Inflammatory macrophage treated with lipopolysaccharide for 4 hours (primary cell): ENCODE measurements around the gene DOCK8.
"Not testable (repeated sequence)": the region's sequence is repeated elsewhere in the genome, so short reads cannot be mapped to it uniquely, and the experiment has no call there.

Experiments used
- DNase-seq: peaks from one replicate; pipeline ENCODE4 v3.0.0-alpha.2; 2020

Gene DOCK8

DNA sequence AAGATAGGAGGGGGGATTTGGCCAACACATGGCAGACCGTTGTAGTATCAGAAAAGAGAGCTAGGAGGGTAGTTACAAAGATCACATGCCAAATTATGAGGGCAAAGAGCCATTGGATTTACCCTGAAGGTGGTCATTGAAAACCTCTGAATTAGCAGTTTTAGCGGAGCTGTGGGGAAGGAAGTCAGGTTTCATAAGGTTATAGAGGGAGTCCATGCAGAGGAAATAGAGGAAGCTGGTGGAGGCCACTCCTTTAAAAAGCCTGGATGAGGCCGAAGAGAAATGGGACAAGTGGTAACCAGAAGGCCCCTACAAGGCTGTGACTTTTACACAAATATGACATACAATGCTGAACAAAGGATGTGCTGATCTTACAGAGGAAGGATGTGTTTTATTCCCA is 13.2 kb downstream of the DOCK8 start:
- peak; percentile 71 for DNase-seq

DNA sequence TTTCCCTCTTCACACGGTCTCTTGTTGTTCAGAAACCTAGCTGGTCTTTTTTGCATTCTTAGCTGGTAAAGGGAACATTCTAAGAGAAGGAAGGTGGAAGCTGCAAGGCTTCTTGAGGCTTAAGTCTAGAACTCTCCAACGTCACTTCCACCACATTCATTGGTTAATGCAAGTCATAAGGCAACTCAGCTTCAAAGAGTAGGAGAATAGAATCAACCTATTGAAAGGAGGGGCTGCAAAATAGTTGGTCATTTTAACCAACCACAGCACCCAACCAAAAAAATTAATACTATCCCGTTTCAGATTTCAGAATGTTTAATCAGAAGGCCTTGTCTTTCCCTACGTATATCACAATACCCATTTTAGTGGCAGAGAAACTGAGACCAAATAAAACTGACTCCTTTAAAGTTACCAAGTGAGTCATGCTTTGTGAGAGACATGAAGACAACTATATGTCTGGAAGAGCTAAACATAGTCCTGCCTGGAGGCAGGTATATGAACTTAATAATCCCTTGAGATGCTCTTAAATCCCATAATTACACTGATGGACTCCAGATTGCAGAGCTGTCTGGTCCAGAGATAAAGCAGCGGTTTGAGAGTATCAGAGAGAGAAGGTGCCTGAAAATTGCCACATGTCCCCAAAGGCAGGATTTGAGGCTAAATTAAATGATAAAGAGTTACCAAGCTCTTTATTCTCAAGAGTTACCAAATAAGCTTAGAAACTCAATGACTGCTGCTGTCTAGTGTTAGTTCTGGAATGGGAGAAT is 14.4 kb downstream of the DOCK8 start:
- no peak for DNase-seq

DNA sequence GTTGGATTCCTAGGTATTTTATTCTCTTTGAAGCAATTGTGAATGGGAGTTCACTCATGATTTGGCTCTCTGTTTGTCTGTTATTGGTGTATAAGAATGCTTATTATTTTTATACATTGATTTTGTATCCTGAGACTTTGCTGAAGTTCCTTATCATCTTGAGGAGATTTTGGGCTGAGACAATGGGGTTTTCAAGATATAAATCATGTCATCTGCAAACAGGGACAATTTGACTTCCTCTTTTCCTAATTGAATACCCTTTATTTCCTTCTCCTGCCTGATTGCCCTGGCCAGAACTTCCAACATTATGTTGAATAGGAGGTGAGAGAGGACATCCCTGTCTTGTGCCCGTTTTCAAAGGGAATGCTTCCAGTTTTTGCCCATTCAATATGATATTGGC is 17.0 kb downstream of the DOCK8 start:
- not testable (repeated sequence) for DNase-seq

DNA sequence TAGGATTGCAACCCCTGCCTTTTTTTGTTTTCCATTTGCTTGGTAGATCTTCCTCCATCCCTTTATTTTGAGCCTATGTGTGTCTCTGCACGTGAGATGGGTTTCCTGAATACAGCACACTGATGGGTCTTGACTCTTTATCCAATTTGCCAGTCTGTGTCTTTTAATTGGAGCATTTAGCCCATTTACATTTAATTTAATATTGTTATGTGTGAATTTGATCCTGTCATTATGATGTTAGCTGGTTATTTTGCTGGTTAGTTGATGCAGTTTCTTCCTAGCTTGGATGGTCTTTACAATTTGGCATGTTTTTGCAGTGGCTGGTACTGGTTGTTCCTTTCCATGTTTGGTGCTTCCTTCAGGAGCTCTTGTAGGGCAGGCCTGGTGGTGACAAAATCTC is 19.0 kb downstream of the DOCK8 start:
- DNase-seq, result not testable (repeated sequence)

DNA sequence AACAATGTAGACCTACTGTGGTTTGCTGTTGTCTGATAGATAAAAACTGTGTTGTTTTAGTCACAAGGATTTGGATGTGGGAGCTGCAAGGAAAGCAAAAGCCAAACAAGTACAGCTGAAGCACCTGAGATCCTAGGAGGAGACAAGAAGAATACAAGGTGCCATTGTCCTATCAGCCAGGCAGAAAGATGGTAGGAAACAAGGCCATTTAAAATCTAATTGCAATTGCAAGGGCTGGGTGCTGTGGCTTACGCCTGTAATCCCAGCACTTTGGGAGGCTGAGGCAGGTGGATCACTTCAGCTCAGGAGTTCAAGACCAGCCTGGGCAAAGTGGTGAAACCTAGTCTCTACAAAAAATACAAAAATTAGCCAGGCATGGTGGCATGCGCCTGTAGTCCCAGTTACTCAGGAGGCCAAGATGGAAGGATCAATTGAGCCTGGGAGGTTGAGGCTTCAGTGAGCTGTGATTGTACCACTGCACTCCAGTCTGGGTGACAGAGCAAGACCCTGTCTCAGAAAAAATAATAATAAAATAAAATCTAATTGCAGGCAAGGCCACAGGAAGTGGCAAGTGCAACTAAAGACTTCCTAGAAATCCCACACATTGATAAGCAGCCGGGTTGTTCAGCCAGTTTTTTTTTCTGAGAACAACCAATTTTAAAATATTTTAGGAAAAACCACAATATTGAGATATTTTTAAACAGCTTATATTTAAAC is 22.6 kb downstream of the DOCK8 start:
- no peak for DNase-seq

DNA sequence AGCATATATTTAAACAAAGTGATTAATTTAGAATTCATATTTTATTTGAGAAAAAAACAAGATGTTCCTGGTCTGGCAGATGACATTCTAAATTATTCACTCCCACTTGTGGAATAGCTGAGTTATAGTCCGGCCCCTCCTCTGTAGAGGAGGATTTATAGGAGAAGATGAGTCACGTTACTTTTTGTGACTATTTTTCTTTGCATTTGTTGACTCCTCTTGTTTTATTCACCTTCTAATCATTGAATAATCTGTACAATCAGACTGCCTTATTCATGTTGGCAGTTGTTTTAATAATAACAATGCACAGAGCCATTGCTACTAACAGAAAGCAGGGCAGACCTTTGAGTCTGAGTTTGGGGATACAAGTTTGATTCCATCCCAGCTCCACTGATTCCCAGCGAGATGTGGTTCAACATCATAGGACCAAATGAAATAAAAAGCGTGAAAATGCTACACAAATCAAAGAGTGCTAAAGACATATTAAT is 23.2 kb downstream of the DOCK8 start:
- DNase-seq, result no peak

DNA sequence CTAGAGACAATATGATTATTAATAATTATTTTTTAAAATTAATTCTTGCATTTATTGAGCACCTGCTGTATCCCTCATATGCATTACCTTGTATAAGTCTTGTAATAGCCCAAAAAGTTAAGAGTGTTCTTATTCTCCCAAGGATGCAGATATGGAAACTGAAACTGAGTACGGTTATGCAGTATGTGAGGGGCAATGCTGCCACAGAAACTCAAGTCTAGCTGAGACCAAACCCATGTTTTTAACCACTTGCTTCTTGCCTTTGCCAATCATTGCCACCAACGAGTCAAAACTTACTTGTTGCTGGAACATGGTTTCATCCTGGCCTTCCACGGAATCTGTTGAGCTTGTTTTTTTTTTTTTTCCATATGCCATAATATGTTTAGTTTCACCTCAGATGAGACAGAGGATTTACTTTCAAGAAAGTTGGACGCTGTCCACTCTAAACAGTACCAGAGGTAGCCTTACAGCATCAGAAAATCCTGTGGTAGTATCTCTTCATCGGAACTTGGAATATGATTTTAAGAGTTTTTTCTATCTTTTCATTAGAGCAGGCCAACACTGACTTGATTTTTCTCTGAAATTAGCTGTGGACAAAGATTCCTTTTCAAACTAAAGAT is 27.9 kb downstream of the DOCK8 start:
- no peak for DNase-seq

DNA sequence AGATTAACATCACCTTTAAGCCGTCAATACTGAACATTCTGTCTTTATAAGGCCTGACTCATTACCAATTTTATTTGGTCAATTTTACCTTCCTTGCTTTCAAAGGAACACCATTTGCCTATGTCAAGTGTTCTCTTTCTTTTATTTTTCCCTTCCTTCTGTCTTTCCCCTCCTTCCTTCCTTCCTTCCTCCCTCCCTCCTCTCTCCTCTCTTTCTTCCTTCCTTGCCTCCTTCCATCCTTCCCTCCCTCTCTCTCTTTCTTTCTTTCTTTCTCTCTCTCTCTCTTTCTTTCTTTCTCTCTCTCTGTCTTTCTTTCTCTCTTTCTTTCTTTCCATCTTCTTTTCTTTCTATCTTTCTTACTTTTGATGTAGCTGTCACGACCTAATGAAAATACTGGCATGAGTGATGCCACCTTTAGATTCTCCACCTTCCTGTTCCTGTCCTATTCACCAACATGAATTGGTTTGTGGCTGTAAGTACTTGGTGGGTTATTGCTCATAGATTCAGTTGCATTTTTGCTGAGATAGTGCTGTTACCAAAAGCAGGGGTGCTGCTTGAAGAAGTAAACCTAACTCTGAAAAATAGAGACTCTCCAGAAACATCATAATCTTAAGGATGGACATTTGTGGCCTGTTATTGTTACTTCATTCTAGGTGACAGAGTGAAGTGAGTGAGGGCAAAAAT is 33.8 kb downstream of the DOCK8 start:
- no peak for DNase-seq

DNA sequence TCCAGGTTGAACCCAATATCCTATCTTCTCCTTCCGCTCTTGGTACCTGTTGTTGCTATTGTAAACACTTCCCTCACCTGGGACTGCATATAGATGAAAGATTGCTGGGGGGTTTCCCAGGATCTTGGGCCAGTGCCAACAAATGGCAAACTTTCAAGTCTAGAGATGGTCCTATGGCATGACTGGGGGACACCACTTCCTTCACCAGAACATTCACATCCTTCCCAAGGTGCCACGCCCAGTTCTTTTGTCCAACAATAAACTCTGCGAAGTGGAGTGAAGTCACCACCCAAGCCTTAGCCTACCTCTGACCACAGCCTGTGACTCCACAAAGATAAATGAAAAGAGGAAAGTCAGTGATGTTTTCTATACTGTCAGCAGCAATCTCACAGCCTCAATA is 34.4 kb downstream of the DOCK8 start:
- peak; percentile 57 for DNase-seq

DNA sequence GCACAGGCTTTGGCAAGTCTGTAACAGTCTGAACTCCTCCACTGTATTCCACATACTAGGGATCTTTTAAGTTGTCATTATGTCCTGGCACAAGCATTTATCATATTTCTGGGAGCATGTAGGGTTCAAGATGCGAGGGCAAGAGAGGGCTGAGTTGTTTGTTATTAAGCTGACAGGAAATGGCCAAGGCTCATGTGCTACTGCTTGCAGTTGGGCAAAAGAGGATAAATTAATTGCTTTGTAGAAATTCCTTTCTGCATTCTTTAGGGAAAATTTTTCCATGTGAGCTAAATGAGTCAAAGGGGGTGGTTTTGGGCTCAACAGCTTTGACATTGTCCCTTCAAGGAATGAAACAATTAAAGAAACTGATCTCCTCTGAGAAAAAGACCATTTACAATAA is 35.4 kb downstream of the DOCK8 start:
- DNase-seq, result no peak

DNA sequence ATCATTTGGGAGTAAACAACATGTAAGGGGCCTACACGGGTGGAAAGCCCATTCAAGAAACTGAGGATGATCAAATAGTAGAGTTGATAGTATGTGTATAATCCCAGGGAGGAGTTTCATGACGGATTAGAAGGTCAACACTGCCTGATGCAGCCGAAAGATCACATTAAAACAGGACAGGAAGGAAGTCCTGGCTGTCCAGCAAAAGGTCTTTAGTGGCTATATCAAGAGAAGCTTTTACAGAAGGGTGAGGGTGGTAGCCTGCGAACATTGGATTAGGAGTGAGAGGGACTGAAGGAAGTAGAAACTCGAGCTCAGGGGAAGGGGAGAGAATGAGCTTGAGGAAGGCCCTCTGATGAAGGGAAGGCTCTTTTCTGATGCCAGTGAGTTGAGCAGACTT is 36.0 kb downstream of the DOCK8 start:
- no peak for DNase-seq

DNA sequence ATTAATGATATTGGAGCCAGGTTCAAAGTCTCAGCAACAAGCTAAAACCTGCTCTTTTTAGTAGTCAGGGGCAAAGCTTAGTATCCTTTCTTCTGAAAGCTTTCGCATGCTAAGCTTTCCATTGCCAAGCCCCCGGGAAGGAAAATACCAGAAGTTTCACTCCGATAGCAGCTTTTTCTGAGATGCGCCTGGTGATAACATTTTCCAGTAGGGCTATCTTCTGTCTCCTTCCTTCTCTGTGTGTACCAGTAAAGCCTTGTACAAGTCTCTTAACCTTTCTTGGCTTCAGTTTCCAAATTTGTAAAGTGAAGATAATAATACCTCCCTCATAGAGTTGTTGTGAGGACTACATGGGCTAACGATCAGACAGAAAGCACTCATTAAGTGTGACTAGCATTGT is 36.7 kb downstream of the DOCK8 start:
- DNase-seq, result no peak

DNA sequence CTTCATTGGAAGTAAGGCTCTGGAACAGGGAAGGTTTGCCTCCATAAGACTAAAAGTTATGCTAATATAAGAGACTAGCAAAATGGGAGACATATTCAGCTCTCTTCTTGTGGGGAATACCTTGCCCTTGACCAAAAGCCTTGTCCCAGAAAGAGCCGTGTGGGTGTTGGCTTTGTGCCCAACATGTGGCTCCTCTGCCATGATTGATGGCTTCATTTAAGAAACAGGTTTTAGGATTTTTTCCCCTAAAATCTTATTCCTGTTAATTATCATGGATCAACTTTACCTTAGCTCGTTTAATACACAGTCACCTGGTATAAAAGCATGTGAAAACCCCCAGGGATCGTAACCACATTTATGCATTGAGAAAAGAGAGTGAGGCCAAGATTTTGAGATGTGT is 38.9 kb downstream of the DOCK8 start:
- no peak for DNase-seq

DNA sequence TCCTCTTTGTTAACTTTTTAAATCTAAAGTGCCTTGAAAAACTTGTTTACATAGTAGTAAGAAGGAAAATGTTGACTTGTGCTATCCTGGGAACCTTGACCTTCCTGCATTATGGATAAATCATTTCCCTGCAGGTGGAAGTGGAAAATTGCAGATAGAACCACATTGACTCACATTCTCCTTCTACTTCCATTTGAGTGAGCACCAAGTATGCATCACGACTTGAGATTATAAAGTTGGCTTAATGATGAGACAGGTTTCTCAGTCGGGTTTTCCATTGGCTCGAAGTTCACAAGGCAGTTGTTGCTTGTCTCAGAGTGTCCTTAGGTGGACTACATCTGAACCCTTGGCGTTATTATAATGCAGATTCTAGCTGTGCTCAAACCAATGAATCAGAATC is 39.9 kb downstream of the DOCK8 start:
- no peak for DNase-seq

DNA sequence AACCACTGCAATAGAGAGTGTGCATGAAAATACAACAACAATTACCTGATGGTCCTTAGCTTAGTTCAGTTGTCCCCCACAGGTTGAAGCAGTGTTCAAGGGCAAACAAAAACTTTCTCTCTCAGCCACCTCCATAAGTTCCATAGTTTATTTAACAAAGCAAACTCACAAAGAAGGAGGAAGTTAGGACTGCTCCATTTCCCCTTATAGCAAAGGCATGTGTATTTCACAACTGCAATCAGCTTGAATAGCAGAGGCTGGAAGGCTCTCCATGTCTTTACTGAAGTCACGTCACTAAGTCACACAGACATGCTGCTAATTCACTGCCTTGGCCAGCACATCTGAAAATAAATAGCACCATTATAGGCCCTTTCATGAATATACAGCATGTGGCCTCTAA is 43.3 kb downstream of the DOCK8 start:
- DNase-seq, result peak; percentile 89

DNA sequence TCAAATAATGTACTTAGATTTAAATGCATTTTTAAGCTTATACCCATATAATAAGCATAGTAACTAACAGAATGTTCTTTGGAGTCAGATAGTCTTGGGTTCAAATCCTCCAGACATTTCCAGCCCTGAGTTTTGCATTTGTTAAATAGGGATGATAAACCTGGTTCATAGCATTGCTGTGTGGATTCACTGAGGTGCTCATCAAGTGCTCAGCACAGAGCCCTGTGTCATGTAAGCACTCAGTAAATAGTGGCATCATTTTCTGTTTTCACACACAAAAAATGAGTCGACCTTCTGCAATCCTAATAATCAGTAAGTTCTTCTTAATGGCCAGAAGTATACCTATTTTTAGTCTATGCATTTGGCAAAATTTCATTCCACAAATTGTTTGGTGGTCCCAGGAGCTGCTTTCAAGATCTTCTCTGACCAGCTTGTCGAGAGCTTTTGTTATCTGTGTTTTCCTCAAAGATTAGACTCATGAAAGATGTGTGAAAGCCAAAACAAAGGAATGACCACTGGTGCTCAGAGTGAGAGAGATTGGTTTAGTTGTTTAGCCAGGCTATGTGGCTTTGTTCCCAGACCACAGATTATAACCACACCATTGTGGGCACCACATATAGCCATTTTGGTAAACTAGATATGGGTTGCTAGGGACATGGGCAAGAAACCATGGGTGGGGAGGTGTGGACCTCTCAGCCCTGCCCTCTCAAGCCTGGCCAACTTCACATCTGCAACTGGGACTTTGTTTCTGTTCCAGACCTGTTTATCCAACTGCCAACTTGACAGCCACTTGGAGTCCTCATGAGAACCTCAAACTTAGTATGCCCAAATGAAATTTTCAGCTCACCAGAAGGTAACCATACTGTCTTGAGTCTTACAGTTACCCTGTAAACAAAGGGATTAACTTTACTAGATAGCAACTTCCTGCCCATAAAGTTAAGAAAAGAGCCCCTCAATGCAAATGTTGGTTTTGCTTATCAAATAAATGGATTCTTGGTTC is 45.0 kb downstream of the DOCK8 start:
- no peak for DNase-seq

DNA sequence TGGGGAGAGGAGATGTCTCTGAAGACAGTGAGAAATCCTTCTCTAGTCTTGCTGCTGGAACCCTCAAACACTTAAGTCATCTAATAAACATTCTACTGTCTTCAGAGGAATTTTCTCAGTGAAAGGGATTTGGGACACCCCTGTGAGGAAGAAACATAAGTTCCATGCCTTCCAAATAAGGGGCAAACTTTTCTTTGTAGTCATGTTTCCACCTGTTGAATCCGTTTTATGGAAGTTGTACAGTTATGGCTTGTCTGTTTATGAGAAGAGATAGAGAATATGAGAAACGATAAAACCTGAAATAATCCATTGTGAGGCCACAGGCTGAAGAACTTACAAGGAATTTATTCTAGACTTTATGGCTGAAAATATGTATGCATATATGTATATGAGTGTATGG is 49.6 kb downstream of the DOCK8 start:
- no peak for DNase-seq

DNA sequence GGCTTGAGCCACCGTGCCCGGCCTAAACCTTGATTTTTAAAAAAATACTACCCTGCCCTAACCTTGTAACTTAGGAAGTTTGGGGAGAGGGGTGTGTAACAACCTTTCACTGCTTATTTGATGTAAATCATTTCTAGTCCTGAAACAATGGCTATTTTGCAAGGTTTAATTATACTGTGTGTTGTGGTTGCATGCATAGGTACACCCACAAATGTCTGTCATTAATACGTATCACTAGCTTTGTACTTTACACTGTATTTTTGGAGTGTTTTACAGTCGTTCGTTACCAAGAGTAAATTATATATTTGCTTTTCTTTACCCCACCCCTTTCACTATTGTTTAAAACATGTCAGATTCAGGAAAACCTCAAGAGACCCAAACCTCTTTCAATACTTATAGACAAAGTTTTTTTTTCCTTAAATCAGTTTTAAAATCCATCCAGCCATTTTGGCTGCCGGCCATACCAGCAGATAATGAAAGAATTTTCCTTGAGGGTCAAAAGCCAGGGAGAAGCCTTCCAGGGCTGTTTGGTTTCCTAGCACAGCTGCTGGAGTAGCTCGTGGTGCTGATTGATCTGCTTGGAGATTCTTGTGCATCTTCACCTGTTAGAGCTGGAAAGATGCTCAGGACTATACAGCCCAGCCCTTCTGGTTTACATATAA is 50.7 kb downstream of the DOCK8 start:
- DNase-seq, result no peak

DNA sequence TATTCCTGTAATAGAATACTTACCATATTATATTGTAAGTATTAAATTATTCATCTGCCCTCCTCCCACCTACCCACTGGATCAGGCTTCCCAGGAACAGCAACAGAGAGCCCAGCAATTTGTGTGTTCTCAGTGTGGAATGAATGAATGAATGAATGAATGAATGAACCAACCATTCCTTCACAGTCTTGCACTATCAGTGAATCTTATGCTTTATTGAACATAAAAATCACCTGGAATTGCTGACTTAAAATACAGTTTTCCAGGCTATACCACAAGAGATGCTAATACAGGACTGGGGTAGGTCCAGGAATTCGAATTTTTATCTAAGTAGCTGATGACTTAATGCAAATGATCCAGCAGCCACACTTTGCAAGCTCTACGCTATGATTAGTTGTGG is 51.6 kb downstream of the DOCK8 start:
- no peak for DNase-seq

DNA sequence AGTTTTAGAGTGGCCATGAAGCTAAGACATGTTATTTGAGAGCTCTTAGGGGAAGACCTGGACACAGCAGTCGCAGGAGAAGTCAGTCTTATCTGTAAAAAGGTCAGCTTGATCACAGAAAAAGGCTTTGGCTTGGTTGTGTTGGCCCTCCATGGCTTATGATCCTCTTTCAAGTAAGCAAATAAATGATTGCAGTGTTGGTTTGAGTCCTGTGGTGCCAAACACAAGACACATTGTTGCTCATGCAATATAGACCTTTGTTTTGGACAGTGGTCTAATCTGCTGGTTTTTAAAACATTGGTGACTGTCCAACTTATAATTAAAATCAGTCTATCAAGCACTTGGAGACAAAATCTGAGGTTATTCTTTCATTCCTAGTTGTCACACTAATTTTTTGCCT is 54.0 kb downstream of the DOCK8 start:
- DNase-seq, result no peak

DNA sequence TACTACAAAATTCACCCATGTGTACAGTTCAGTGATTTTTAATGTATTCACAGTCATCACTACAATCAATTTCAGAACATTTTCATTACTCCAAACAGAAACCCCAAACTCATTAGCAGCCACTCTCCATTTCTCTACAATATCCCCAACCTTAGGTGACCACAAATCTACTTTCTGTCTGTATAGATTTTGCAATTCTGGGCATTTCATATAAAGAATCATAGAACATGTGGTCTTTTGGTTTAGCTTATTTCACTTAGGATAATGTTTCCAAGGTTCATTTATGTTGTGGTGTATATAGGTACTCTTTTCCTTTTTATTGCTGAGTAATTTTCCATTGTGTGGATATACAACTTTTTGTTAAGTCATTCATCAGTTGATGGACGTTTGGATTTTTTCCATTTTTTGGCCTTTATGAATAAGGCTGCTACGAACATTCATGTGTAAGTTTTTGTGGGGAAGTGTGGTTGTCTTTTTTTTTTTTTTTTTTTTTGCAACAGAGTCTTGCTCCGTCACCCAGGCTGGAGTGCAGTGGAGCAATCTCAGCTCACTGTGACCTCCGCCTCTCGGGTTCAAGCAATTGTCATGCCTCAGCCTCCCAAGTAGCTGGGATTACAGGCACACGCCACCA is 54.5 kb downstream of the DOCK8 start:
- DNase-seq, result peak; percentile 86
